Transverse colon (tissue), 4 donors: ENCODE results near the gene LAPTM5. TPM values are rescaled to one million over a fixed set of nuclear protein-coding genes. Genes with fewer than 3 reads are reported as not detected.

Source experiments
- DNase-seq: peaks from one replicate; pipeline ENCODE4 v3.0.0-alpha.2; 2019
- H3K27ac ChIP-seq, 4 donors: fragments of 200-600 bp; sonication (generic); 2 replicates each; pipeline ENCODE4 v1.5.1; 2016 to 2018; ENCODE audit warnings: inconsistent platforms in 4 of 4
- H3K27me3 ChIP-seq: fragments of 200-600 bp; sonication (generic); 2 replicates; pipeline ENCODE4 v1.5.1; 2017; ENCODE audit warnings: inconsistent platforms
- H3K36me3 ChIP-seq, 4 donors: fragments of 200-600 bp; sonication (generic); 2 replicates each; pipeline ENCODE4 v1.5.1; 2017 to 2019; ENCODE audit warnings: inconsistent platforms in 4 of 4
- H3K4me1 ChIP-seq, 4 donors: fragments of 200-600 bp; sonication (generic); 2 replicates each; pipeline ENCODE4 v1.5.1; 2017 to 2020; ENCODE audit warnings: inconsistent platforms in 4 of 4
- H3K4me3 ChIP-seq, 4 donors: fragments of 200-600 bp; sonication (generic); 1 replicate in 1 of 4; 2 replicates in 3 of 4; pipeline versions ENCODE4 v1.5.1 to v1.6.1; 2017 to 2019; ENCODE audit warnings: inconsistent platforms in 4 of 4
- H3K9me3 ChIP-seq, 2 donors: fragments of 200-600 bp; sonication (generic); 2 replicates each; pipeline ENCODE4 v1.5.1; 2017 to 2019; ENCODE audit warnings: inconsistent platforms in 2 of 2
- CTCF ChIP-seq, 5 experiments: fragments of 200-600 bp in 3 of 5; fragments of 450-650 bp in 2 of 5; sonication (generic) in 3 of 5; IDR thresholded peaks; 1 replicate in 2 of 5; 2 replicates in 3 of 5; pipeline ENCODE4 v1.5.1; 2016 to 2017; ENCODE audit warnings: antibody characterized with exemption in 5 of 5, inconsistent platforms in 3 of 5, mild to moderate bottlenecking in 2 of 5, moderate library complexity in 1 of 5
- EP300 ChIP-seq: sonication (generic); formaldehyde crosslinking; IDR thresholded peaks from one replicate; pipeline ENCODE4 v1.6.1; 2017; ENCODE audit warnings: antibody characterized with exemption, low read depth
- POLR2A ChIP-seq: fragments of 450-650 bp; IDR thresholded peaks from one replicate; pipeline ENCODE4 v1.6.1; 2016; ENCODE audit warnings: antibody characterized with exemption, mild to moderate bottlenecking, moderate library complexity
- POLR2AphosphoS5 ChIP-seq, 3 donors: sonication (generic); formaldehyde crosslinking; IDR thresholded peaks; one replicate each; pipeline ENCODE4 v1.6.1; 2016; ENCODE audit warnings: antibody characterized with exemption in 3 of 3
- WGBS, 2 donors: methylation state at CpG; one replicate each; pipeline ENCODE4 v1.1.5; 2018; ENCODE audit warnings: low coverage in 1 of 2; 5-methylcytosine and 5-hydroxymethylcytosine counted together
- in situ Hi-C, 4 donors: fragments of 200-750 bp; cut with MboI; loops; one replicate each; pipeline versions ENCODE4 v1.15.0 to v1.15.1; 2017; ENCODE audit warnings: low sequenced_read_pairs in 3 of 4, low pct_ligation_motif_present in 1 of 4, low pct_unique_long_range_greater_than_20kb in 1 of 4
- intact Hi-C: fragments of 100-400 bp; cut with DNase I; formaldehyde crosslinking; loops from one replicate; pipeline ENCODE4 v1.15.1; 2023; ENCODE audit warnings: low total_unique reads
- total RNA-seq, 4 donors: library from RNA; depleted of rRNA; stranded (reverse); fragments of >200 nt; gene quantifications; one replicate each; pipeline ENCODE4 v1.1.0, GENCODE V29; 2016

The LAPTM5 gene
- total RNA-seq, 4 donors from 2014 or later = 5.2 to 66.6 (median 34.5) TPM

GRCh38 chr1:30788580-30789387 is 31.2 kb upstream of the LAPTM5 start:
- no peak for DNase-seq
- no peak overlapping the region for H3K4me3 ChIP-seq
- intact Hi-C loops (no loop called here), in situ Hi-C loops (loop anchor here in 1 of 4 donors (25.0 kb wide), 1 partner anchor 374 kb away; no protein-coding TSS in a partner anchor)
- no peaks in the 10 kb centered on the region for H3K9me3 ChIP-seq
- TF ChIP-seq CTCF (IDR thresholded peaks at IDR 0.05) (no peak), EP300 (no peak), POLR2AphosphoS5 (IDR thresholded peaks at IDR 0.05) (no peak), POLR2A (no peak)
- no peaks in the 10 kb centered on the region for H3K27me3 ChIP-seq
- no peak overlapping the region for H3K27ac ChIP-seq
- H3K36me3 ChIP-seq = no peaks in the 10 kb centered on the region
- no peaks in the 10 kb centered on the region for H3K4me1 ChIP-seq
- 95 to 96% methylated on average over 4 to 9 of the region's 9 CpGs for WGBS, 2 donors

GRCh38 chr1:30787856-30788495 is 30.4 kb upstream of the LAPTM5 start:
- in situ Hi-C loops (loop anchor here in 1 of 4 donors (25.0 kb wide), 1 partner anchor 374 kb away; no protein-coding TSS in a partner anchor), intact Hi-C loops (no loop called here)
- 66 to 83% methylated on average over 5 to 21 of the region's 21 CpGs for WGBS, 2 donors
- H3K27me3 ChIP-seq = no peaks in the 10 kb centered on the region
- no peaks in the 10 kb centered on the region for H3K9me3 ChIP-seq
- DNase-seq = no peak
- no peaks in the 10 kb centered on the region for H3K36me3 ChIP-seq
- TF ChIP-seq EP300 (no peak), POLR2AphosphoS5 (IDR thresholded peaks at IDR 0.05) (no peak), CTCF (IDR thresholded peaks at IDR 0.05) (no peak), POLR2A (no peak)
- no peak overlapping the region for H3K4me3 ChIP-seq
- no peak overlapping the region for H3K27ac ChIP-seq
- peaks cover 0 to 2% (median 0%) of the 10 kb centered on the region in 4 donors for H3K4me1 ChIP-seq

GRCh38 chr1:30787266-30787665 is 29.7 kb upstream of the LAPTM5 start:
- TF ChIP-seq POLR2A (no peak), CTCF (IDR thresholded peaks at IDR 0.05) (no peak), POLR2AphosphoS5 (IDR thresholded peaks at IDR 0.05) (no peak), EP300 (no peak)
- Histone ChIP-seq H3K27me3 (no peaks in the 10 kb centered on the region), H3K4me1 (peaks cover 0 to 7% (median 3%) of the 10 kb centered on the region in 4 donors), H3K9me3 (no peaks in the 10 kb centered on the region), H3K4me3 (no peak overlapping the region), H3K27ac (no peak overlapping the region), H3K36me3 (no peaks in the 10 kb centered on the region)
- intact Hi-C loops = no loop called here
- 60 to 88% methylated on average over 1 to 5 of the region's 5 CpGs for WGBS, 2 donors
- no peak for DNase-seq
- in situ Hi-C loops = loop anchor here in 1 of 4 donors (25.0 kb wide), 1 partner anchor 375 kb away; no protein-coding TSS in a partner anchor

GRCh38 chr1:30786264-30786991 is 28.9 kb upstream of the LAPTM5 start:
- TF ChIP-seq POLR2A (no peak), CTCF (IDR thresholded peaks at IDR 0.05) (no peak), EP300 (no peak), POLR2AphosphoS5 (IDR thresholded peaks at IDR 0.05) (no peak)
- Histone ChIP-seq H3K27me3 (no peaks in the 10 kb centered on the region), H3K27ac (no peak overlapping the region), H3K36me3 (no peaks in the 10 kb centered on the region), H3K4me3 (no peak overlapping the region), H3K9me3 (no peaks in the 10 kb centered on the region), H3K4me1 (peaks cover 0 to 11% (median 3%) of the 10 kb centered on the region in 4 donors)
- 67 to 68% methylated on average over 5 to 13 of the region's 13 CpGs for WGBS, 2 donors
- intact Hi-C loops (no loop called here), in situ Hi-C loops (loop anchor here in 1 of 4 donors (25.0 kb wide), 1 partner anchor 376 kb away; no protein-coding TSS in a partner anchor)
- no peak for DNase-seq
